CD14-positive monocyte (primary cell): ENCODE data around the gene MORC4. TPM values are rescaled to one million over a fixed set of nuclear protein-coding genes. Genes with fewer than 3 reads are reported as not detected.
A peak's percentile ranks its signal among the peaks of the same experiment; 100 is the strongest.

Experiments used
- DNase-seq, 3 donors: peaks; one replicate each; pipeline ENCODE4 v3.0.0-alpha.2; 2011 to 2022
- H2AFZ ChIP-seq: 2 replicates; pipeline ENCODE4 v1.6.0; 2012; ENCODE audit warnings: mild to moderate bottlenecking, low read depth, low read length, inconsistent platforms; ENCODE audit not compliant: insufficient read depth, poor library complexity, severe bottlenecking
- H3K27ac ChIP-seq, 2 donors: 1 replicate in 1 of 2; 2 replicates in 1 of 2; pipeline ENCODE4 v1.5.1; 2012 to 2013; ENCODE audit warnings: low read length in 2 of 2, control low read depth in 1 of 2, inconsistent platforms in 1 of 2, low read depth in 1 of 2, mild to moderate bottlenecking in 1 of 2
- H3K27me3 ChIP-seq, 2 donors: one replicate each; pipeline versions ENCODE4 v1.6.0 to v1.6.1; 2011 to 2013; ENCODE audit warnings: low read length in 2 of 2; ENCODE audit not compliant: control insufficient read depth in 2 of 2, insufficient read depth in 2 of 2
- H3K36me3 ChIP-seq, 2 donors: replicated peaks in 1 of 2; 1 replicate in 1 of 2; 2 replicates in 1 of 2; pipeline versions ENCODE4 v1.5.1 to v1.6.1; 2012 to 2013; ENCODE audit warnings: low read length in 2 of 2, control low read depth in 1 of 2, inconsistent platforms in 1 of 2, mild to moderate bottlenecking in 1 of 2; ENCODE audit not compliant: insufficient read depth in 2 of 2, control insufficient read depth in 1 of 2
- H3K4me1 ChIP-seq, 2 donors: 1 replicate in 1 of 2; 2 replicates in 1 of 2; pipeline versions ENCODE4 v1.5.1 to v1.6.1; 2012 to 2013; ENCODE audit warnings: low read length in 2 of 2, control low read depth in 1 of 2, inconsistent platforms in 1 of 2, mild to moderate bottlenecking in 1 of 2, moderate library complexity in 1 of 2; ENCODE audit not compliant: insufficient read depth in 2 of 2, control insufficient read depth in 1 of 2
- H3K4me2 ChIP-seq: replicated peaks from 2 replicates; pipeline ENCODE3; 2012; ENCODE audit warnings: low read length, moderate library complexity, mild to moderate bottlenecking; ENCODE audit not compliant: poor library complexity, severe bottlenecking; ENCODE audit errors: extremely low read depth
- H3K4me3 ChIP-seq, 3 experiments: fragments of 200-600 bp in 1 of 3; sonication (generic) in 1 of 3; replicated peaks in 1 of 3; 1 replicate in 2 of 3; 2 replicates in 1 of 3; pipeline ENCODE4 v1.5.1; 2011 to 2013; ENCODE audit warnings: low read length in 3 of 3, mild to moderate bottlenecking in 3 of 3, control low read depth in 2 of 3, low read depth in 2 of 3, inconsistent platforms in 1 of 3, moderate library complexity in 1 of 3
- H3K79me2 ChIP-seq: 2 replicates; pipeline ENCODE4 v1.6.0; 2012; ENCODE audit warnings: mild to moderate bottlenecking, control low read depth, inconsistent platforms, low read length, moderate library complexity; ENCODE audit not compliant: insufficient read depth
- H3K9ac ChIP-seq: 2 replicates; pipeline ENCODE4 v1.6.0; 2017; ENCODE audit warnings: low read length, mild to moderate bottlenecking; ENCODE audit not compliant: insufficient read depth, poor library complexity, severe bottlenecking
- H3K9me3 ChIP-seq, 2 donors: replicated peaks in 1 of 2; 1 replicate in 1 of 2; 2 replicates in 1 of 2; pipeline versions ENCODE4 v1.5.1 to v1.6.1; 2012 to 2013; ENCODE audit warnings: low read length in 2 of 2, control low read depth in 1 of 2; ENCODE audit not compliant: control insufficient read depth in 1 of 2, insufficient read depth in 1 of 2
- H4K20me1 ChIP-seq: 2 replicates; pipeline ENCODE4 v1.6.0; 2012; ENCODE audit warnings: mild to moderate bottlenecking, low read length, control low read depth, moderate library complexity; ENCODE audit not compliant: insufficient read depth
- H3K27ac Mint-ChIP-seq, 7 donors: one replicate each; pipeline ENCODE4 v1.8.0; 2020; ENCODE audit warnings: mild to moderate bottlenecking in 7 of 7, mixed read lengths in 7 of 7, moderate library complexity in 6 of 7, inconsistent platforms in 2 of 7
- H3K27me3 Mint-ChIP-seq, 3 donors: one replicate each; pipeline ENCODE4 v1.8.0; 2021 to 2022; ENCODE audit warnings: low read depth in 3 of 3, mild to moderate bottlenecking in 3 of 3, mixed read lengths in 3 of 3, moderate library complexity in 3 of 3, inconsistent platforms in 1 of 3
- H3K36me3 Mint-ChIP-seq, 2 donors: one replicate each; pipeline ENCODE4 v1.8.0; 2020; ENCODE audit warnings: mixed read lengths in 2 of 2, inconsistent platforms in 1 of 2, mild to moderate bottlenecking in 1 of 2
- H3K4me1 Mint-ChIP-seq: one replicate; pipeline ENCODE4 v1.8.0; 2020; ENCODE audit warnings: mild to moderate bottlenecking, mixed read lengths
- H3K4me3 Mint-ChIP-seq, 2 donors: one replicate each; pipeline ENCODE4 v1.8.0; 2020; ENCODE audit warnings: mild to moderate bottlenecking in 2 of 2, mixed read lengths in 2 of 2, moderate library complexity in 1 of 2
- H3K9me3 Mint-ChIP-seq, 7 donors: one replicate each; pipeline ENCODE4 v1.8.0; 2020 to 2022; ENCODE audit warnings: mixed read lengths in 7 of 7, mild to moderate bottlenecking in 6 of 7, moderate library complexity in 6 of 7, inconsistent platforms in 2 of 7
- CTCF ChIP-seq: fragments of 200-600 bp; IDR thresholded peaks from one replicate; pipeline ENCODE4 v1.8.0; 2022; ENCODE audit warnings: antibody characterized with exemption, mild to moderate bottlenecking
- WGBS: methylation state at CpG from one replicate; pipeline ENCODE4 v1.1.5; 2013; ENCODE audit warnings: missing lambda C conversion rate; ENCODE audit not compliant: insufficient coverage; 5-methylcytosine and 5-hydroxymethylcytosine counted together
- intact Hi-C, 2 donors: fragments of 100-400 bp; cut with micrococcal nuclease; formaldehyde crosslinking; loops; one replicate each; pipeline versions ENCODE4 v1.15.0 to v1.15.1; 2023
- polyA plus RNA-seq, 3 donors: library from polyadenylated mRNA; depleted of rRNA in 1 of 3; unstranded in 2 of 3; stranded (reverse) in 1 of 3; fragments of 300-500 nt in 2 of 3; fragments of >200 nt in 1 of 3; fragmentation: Illumina TruSeq in 2 of 3; gene quantifications; 1 replicate in 2 of 3; 2 replicates in 1 of 3; pipeline ENCODE4 v1.2.3, GENCODE V29; 2012 to 2021

The MORC4 gene
- polyA plus RNA-seq, 3 donors: 0.06 to 0.23 (median 0.10) TPM

- H3K4me3 Mint-ChIP-seq: peak overlapping the region in 1 of 2 donors; percentile 15
- Histone ChIP-seq H3K27ac (no peak overlapping the region), H3K9ac (no peak overlapping the region), H3K27me3 (no peaks in the 10 kb centered on the region), H4K20me1 (no peaks in the 10 kb centered on the region), H3K36me3 (no peaks in the 10 kb centered on the region), H3K79me2 (no peaks in the 10 kb centered on the region), H3K4me3 (no peak overlapping the region), H3K4me1 (no peaks in the 10 kb centered on the region), H2AFZ (no peak overlapping the region), H3K9me3 (no peaks in the 10 kb centered on the region), H3K4me2 (no peak overlapping the region)
- TF ChIP-seq CTCF: no peak
- no peak for DNase-seq
- intact Hi-C loops: no loop called here
- no peaks in the 10 kb centered on the region for H3K36me3 Mint-ChIP-seq
- peaks cover 2 to 7% (median 6%) of the 10 kb centered on the region in 7 donors for H3K9me3 Mint-ChIP-seq
- H3K27me3 Mint-ChIP-seq: peaks cover 2 to 6% (median 3%) of the 10 kb centered on the region in 3 donors
- no CpG with 5 or more reads among the region's 1 CpG for WGBS
- H3K27ac Mint-ChIP-seq: no peak overlapping the region
- H3K4me1 Mint-ChIP-seq: no peaks in the 10 kb centered on the region
These were observed 35.7 kb downstream of the MORC4 start for GRCh38 chrX:106964290-106964689.

DNA sequence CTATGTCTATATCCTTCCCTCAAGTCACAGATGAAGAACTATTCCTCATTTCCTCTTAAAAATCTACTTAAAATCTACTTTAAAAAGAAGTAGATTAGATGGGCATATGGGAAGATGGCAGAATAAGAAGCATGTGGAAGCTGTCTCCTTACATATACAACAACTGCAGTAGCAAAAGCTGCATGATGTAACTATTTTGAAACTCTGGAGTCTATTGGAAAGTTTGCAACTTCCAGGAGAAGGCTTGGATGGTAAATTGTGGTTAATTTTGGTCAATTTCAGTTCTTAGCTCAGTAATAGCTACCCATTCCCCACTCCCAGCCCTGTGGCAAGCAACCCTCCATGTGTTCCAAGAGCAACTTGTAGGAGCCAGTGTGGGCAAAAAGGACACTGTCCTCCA lies 36.9 kb downstream of the MORC4 start:
- Histone ChIP-seq H3K4me2 (no peak overlapping the region), H3K27me3 (no peaks in the 10 kb centered on the region), H3K27ac (no peak overlapping the region), H3K9me3 (no peaks in the 10 kb centered on the region), H2AFZ (no peak overlapping the region), H3K4me1 (no peaks in the 10 kb centered on the region), H3K79me2 (no peaks in the 10 kb centered on the region), H4K20me1 (no peaks in the 10 kb centered on the region), H3K4me3 (no peak overlapping the region), H3K36me3 (no peaks in the 10 kb centered on the region), H3K9ac (no peak overlapping the region)
- Mint-ChIP-seq H3K27me3 (peaks cover 0 to 8% (median 3%) of the 10 kb centered on the region in 3 donors), H3K4me1 (no peaks in the 10 kb centered on the region), H3K9me3 (peaks cover 0 to 7% (median 2%) of the 10 kb centered on the region in 7 donors), H3K4me3 (no peak overlapping the region), H3K36me3 (no peaks in the 10 kb centered on the region), H3K27ac (no peak overlapping the region)
- DNase-seq: no peak
- no peak for TF ChIP-seq CTCF
- intact Hi-C loops: no loop called here
